Heart left ventricle (tissue), 13 donors: ENCODE measurements around the gene PGLYRP2.

ENCODE experiments used
- CTCF ChIP-seq, 12 donors: fragments of 200-600 bp; sonication (generic) in 4 of 12; IDR thresholded peaks; one replicate each; pipeline versions ENCODE4 v1.5.0 to v1.8.0; 2018 to 2022; ENCODE audit warnings: antibody characterized with exemption in 12 of 12, mild to moderate bottlenecking in 5 of 12
- POLR2A ChIP-seq, 2 donors: fragments of 450-650 bp; IDR thresholded peaks; one replicate each; pipeline ENCODE4 v1.6.1; 2017; ENCODE audit warnings: antibody characterized with exemption in 2 of 2, mild to moderate bottlenecking in 2 of 2, moderate library complexity in 2 of 2
- donor health status: ischemic (EF 13 %, LVEDD 7.1; RV severe dilation, severe dysfunction).
- donor health status: DM: no; HTN: yes; CAD: no.
- donor health status: DM: no; HTN: no; CAD: no.
- donor health status: ischemic (EF 25% LVEDD 6.9; RV normal size, moderate dysfunction).
- donor health status: ischemic (EF 25% LVEDD 5.7; RV mildly dilated, moderate dysfunction).
- donor health status: ischemic (EF 35%, LVEDD 5.7; RV mildly dilated, moderate dysfunction).
- donor health status: nonischemic (EF 11% LVEDD 7.7; RV severe dilation, severe dysfunction).
- donor health status: DM: yes; HTN: yes; CAD: no.
- donor health status: PGD.
- donor health status: ischemic (EF 29% LVEDD 5.4; RV normal size, mild dysfunction).
- donor health status: nonischemic (EF 23%, LVEDD 6.1; RV moderate dilation, normal function).

DNA sequence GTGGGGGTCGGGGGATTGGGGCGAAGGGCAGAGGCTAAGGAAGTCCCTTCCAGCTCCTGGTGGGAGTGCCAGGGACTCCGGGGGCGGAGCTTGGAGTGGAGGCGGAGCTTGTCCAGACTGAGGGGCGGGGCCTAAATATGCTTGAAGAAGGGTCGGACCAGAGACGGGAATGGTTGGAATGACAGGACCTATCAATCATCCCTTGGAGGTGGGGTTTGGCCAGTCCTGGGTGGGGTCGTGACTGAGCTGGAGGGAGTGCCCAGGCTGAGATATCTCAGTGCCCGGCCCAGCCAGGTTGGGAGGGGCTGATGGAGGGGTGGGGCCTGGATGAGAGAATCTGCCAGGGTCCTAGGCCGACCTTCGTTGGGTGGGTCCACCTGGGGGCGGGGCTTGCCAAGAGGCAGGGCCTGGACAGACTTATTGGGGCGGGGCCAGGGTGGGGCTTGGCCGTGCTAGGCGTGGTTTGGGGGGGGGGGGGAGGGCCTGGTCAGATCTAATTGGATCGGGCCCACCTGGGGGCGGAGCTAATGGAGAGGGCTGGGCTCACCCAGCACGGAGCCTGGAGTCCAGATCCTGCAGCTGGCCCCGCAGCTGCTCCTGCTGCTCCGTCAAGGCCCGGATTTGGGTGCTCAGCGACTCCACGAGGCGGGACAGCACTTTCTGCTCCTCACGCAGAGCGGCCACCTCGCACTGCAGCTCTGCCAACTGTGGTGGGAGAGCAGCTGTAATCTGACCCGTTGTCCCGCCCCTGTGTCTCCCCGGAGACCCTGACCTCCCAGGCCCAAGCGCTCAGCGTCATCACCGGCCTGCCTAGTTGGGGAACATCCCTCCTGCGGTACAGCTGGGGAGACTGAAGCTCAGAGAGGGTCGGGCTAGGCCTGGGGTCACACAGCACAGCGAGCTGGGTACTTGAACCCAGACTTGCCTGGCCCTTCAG lies 26.9 kb downstream of the PGLYRP2 start:
- TF ChIP-seq CTCF (IDR thresholded peaks at IDR 0.05) = no peak
- TF ChIP-seq POLR2A (IDR thresholded peaks at IDR 0.05) = peak; percentile 49 to 92
